ENCODE measurements around the gene CDC45.

CDC45 gene

DNA sequence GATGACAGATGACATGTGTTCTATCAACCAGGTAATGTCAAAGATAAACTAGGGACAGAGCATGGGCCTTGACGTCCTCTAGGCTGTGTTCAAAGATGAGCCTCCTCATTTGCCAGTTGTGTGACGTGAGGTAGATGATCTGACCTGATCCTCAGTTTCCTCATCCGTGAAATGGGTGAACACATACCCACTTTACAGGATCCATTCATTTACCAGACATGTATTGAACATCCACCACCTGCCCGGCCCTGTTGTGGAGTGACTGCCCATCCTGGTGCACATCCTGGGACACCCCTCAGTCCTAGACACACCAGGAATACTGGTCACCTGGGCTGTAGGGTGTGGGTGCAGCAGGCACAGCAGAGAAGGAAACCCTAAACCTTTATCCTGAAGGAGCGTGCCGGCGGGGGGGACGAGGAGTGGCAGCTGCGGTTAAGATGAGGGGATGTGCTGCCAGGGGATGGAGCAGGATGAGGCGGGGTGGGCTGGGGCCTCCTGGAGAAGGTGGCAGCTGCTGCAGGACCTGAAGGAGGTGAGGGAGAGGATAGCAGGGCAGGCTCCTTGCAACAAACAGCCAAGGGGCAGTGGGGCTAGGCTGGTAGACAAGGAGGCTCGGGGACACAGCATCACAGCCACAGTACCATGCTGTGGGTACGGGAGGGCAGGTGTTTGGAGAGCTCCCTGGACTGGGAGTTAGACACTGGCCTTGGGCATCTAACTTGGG, 36.1 kb downstream of the CDC45 start:
- TF ChIP-seq, protein P1, sequence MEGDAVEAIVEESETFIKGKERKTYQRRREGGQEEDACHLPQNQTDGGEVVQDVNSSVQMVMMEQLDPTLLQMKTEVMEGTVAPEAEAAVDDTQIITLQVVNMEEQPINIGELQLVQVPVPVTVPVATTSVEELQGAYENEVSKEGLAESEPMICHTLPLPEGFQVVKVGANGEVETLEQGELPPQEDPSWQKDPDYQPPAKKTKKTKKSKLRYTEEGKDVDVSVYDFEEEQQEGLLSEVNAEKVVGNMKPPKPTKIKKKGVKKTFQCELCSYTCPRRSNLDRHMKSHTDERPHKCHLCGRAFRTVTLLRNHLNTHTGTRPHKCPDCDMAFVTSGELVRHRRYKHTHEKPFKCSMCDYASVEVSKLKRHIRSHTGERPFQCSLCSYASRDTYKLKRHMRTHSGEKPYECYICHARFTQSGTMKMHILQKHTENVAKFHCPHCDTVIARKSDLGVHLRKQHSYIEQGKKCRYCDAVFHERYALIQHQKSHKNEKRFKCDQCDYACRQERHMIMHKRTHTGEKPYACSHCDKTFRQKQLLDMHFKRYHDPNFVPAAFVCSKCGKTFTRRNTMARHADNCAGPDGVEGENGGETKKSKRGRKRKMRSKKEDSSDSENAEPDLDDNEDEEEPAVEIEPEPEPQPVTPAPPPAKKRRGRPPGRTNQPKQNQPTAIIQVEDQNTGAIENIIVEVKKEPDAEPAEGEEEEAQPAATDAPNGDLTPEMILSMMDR (IDR thresholded peaks at IDR 0.05; ENCODE audit: low read depth, low read length) = no peak
- no peak overlapping the region for H3K4me3 ChIP-seq (ENCODE audit: low read depth, low read length)

- TF ChIP-seq, protein P1 (IDR thresholded peaks at IDR 0.05; ENCODE audit: low read depth, low read length) = no peak
- no peak overlapping the region for H3K4me3 ChIP-seq (ENCODE audit: low read depth, low read length)
Measured at GRCh38 chr22:19516378-19517170, 36.9 kb downstream of the CDC45 start.

- TF ChIP-seq, protein P1 (IDR thresholded peaks at IDR 0.05; ENCODE audit: low read depth, low read length) = no peak
- no peak overlapping the region for H3K4me3 ChIP-seq (ENCODE audit: low read depth, low read length)
Measured at GRCh38 chr22:19517171-19517500, 37.4 kb downstream of the CDC45 start.

DNA sequence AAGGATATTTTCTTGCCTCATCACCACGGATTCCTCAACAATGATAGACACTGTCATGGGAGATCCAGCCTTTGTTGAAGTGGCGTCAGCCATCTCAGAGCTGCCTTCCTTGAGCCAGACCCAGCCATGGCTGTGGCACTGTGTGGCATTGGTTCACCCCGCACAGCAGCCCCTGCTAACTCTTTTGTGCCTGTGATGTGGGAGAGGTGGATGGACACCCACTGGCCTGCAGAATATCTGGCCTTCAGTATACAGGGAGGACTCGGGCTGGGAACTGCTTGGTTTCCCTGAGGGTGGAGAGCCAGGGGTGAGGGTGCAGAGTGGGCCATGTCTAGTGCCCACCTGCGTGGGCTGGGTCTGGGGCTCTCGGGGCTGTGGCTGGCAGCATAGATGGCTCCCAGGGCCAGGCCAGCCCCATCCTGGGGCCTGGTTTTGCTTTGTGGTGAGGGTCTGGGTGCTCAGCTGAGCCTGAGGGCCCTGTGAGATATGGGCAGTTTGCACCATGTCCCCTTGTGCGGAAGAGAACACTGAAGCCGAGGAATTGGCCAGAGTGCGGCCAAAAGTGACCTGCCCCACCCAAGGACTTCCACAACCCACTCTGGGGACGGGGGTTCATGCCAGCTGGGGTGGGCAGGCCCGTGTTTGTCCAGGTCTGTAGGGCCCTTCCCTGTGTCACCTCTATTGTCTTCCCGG, 38.3 kb downstream of the CDC45 start:
- TF ChIP-seq, protein P1 (IDR thresholded peaks at IDR 0.05; ENCODE audit: low read depth, low read length) = no peak
- no peak overlapping the region for H3K4me3 ChIP-seq (ENCODE audit: low read depth, low read length)

- H3K4me3 ChIP-seq (ENCODE audit: low read depth, low read length) = no peak overlapping the region
- TF ChIP-seq, protein P1 (IDR thresholded peaks at IDR 0.05; ENCODE audit: low read depth, low read length) = no peak
Measured at GRCh38 chr22:19518635-19519034, 38.9 kb downstream of the CDC45 start.

GRCh38 chr22:19519041-19519926, 39.6 kb downstream of the CDC45 start:
- TF ChIP-seq, protein P1 (IDR thresholded peaks at IDR 0.05; ENCODE audit: low read depth, low read length) = no peak

More at GRCh38 chr22:19519041-19519926, 39.6 kb downstream of the CDC45 start:
- no peak overlapping the region for H3K4me3 ChIP-seq (ENCODE audit: low read depth, low read length)
